Left lung (tissue), 10 donors: Measurements from ENCODE around the gene CCDC61. TPM values are rescaled to one million over a fixed set of nuclear protein-coding genes. Genes with fewer than 3 reads are reported as not detected.

Source experiments
- ATAC-seq: fragments of 200-7000 bp; cut with Tn5 transposase; one replicate; pipeline ENCODE4 v1.9.1; 2020; ENCODE audit warnings: moderate library complexity
- DNase-seq, 4 donors: peaks; one replicate each; pipeline ENCODE4 v3.0.0-alpha.2; 2013 to 2020
- H3K27ac ChIP-seq, 2 donors: fragments of 200-600 bp; sonication (generic) in 1 of 2; one replicate each; pipeline versions ENCODE4 v1.5.0 to v1.8.0; 2020 to 2021
- H3K27me3 ChIP-seq, 2 donors: fragments of 200-600 bp; sonication (generic) in 1 of 2; one replicate each; pipeline versions ENCODE4 v1.5.0 to v1.8.0; 2020 to 2021
- H3K36me3 ChIP-seq, 2 donors: fragments of 200-600 bp; sonication (generic) in 1 of 2; one replicate each; pipeline versions ENCODE4 v1.5.0 to v1.8.0; 2020 to 2021
- H3K4me1 ChIP-seq, 2 donors: fragments of 200-600 bp; one replicate each; pipeline ENCODE4 v1.8.0; 2021
- H3K4me3 ChIP-seq, 2 donors: fragments of 200-600 bp; sonication (generic) in 1 of 2; one replicate each; pipeline versions ENCODE4 v1.5.0 to v1.8.0; 2020 to 2021; ENCODE audit warnings: mild to moderate bottlenecking in 1 of 2
- H3K9me3 ChIP-seq, 2 donors: fragments of 200-600 bp; sonication (generic) in 1 of 2; one replicate each; pipeline versions ENCODE4 v1.5.0 to v1.8.0; 2020 to 2021
- CTCF ChIP-seq, 2 donors: fragments of 200-600 bp; sonication (generic) in 1 of 2; IDR thresholded peaks; one replicate each; pipeline versions ENCODE4 v1.5.0 to v1.8.0; 2021; ENCODE audit warnings: antibody characterized with exemption in 2 of 2
- intact Hi-C, 2 donors: fragments of 100-400 bp; cut with DNase I; formaldehyde crosslinking; loops; one replicate each; pipeline versions ENCODE4 v1.11.2 to v1.14.2; 2022
- polyA plus RNA-seq, 6 donors: library from polyadenylated mRNA; unstranded; fragments of 120-200 nt; gene quantifications; one replicate each; pipeline ENCODE4 v1.2.1, GENCODE V29; 2013; ENCODE audit not compliant: insufficient read length in 6 of 6
- total RNA-seq, 2 donors: library from RNA; stranded (reverse); fragmentation: NEBNext Ultra II Directional; extraction: Animal tissue kit (Norgen Biotek cat#: 25700); gene quantifications; one replicate each; pipeline ENCODE4 v1.2.1, GENCODE V29; 2021
- donor health status: DM: no; HTN: yes; CAD: no.
- donor health status: DM: no; HTN: no; CAD: no.

CCDC61 gene
- total and polyA plus RNA-seq, 8 donors: 12.1 to 17.3 (median 15.1) TPM

GRCh38 chr19:46020819-46021125 lies 25.5 kb downstream of the CCDC61 start:
- ATAC-seq (no peak), DNase-seq (peak in 1 of 4 donors; percentile 12)
- Histone ChIP-seq H3K27me3 (peaks cover 17 to 47% of the 10 kb centered on the region in 2 donors), H3K4me3 (no peak overlapping the region), H3K4me1 (peaks cover 4 to 32% of the 10 kb centered on the region in 2 donors), H3K36me3 (no peaks in the 10 kb centered on the region), H3K27ac (peak overlapping the region in 1 of 2 donors; percentile 92), H3K9me3 (no peaks in the 10 kb centered on the region)
- no peak for TF ChIP-seq CTCF (IDR thresholded peaks at IDR 0.05)
- intact Hi-C loops: no loop called here

GRCh38 chr19:46021531-46022041 lies 26.3 kb downstream of the CCDC61 start:
- peaks cover 0 to 31% of the 10 kb centered on the region in 2 donors for H3K4me1 ChIP-seq
- H3K36me3 ChIP-seq: no peaks in the 10 kb centered on the region
- peaks cover 17 to 49% of the 10 kb centered on the region in 2 donors for H3K27me3 ChIP-seq
- H3K9me3 ChIP-seq: no peaks in the 10 kb centered on the region
- ATAC-seq (peak; percentile 15), DNase-seq (peak in 2 of 4 donors; percentile 35 to 67)
- intact Hi-C loops: no loop called here
- no peak for TF ChIP-seq CTCF (IDR thresholded peaks at IDR 0.05)
- peak overlapping the region in 1 of 2 donors; percentile 92 for H3K27ac ChIP-seq
- no peak overlapping the region for H3K4me3 ChIP-seq

GRCh38 chr19:46022061-46022430 lies 26.8 kb downstream of the CCDC61 start:
- Histone ChIP-seq H3K36me3 (no peaks in the 10 kb centered on the region), H3K27me3 (peaks cover 17 to 54% of the 10 kb centered on the region in 2 donors), H3K4me1 (peaks cover 0 to 31% of the 10 kb centered on the region in 2 donors), H3K27ac (peak overlapping the region in 1 of 2 donors; percentile 92), H3K4me3 (peak overlapping the region in 1 of 2 donors; percentile 28), H3K9me3 (no peaks in the 10 kb centered on the region)
- DNase-seq: peak in 2 of 4 donors; percentile 32 to 63
- intact Hi-C loops: no loop called here
- no peak for TF ChIP-seq CTCF (IDR thresholded peaks at IDR 0.05)
- no peak for ATAC-seq

GRCh38 chr19:46022431-46023310 lies 27.4 kb downstream of the CCDC61 start, which contains the start of gene PGLYRP1:
PGLYRP1 (minus strand) TSS chr19:46023053; CDS start chr19:46023021, 32 bp downstream.
- no peaks in the 10 kb centered on the region for H3K9me3 ChIP-seq
- H3K4me1 ChIP-seq: peaks cover 0 to 29% of the 10 kb centered on the region in 2 donors
- TF ChIP-seq CTCF (IDR thresholded peaks at IDR 0.05): no peak
- no peaks in the 10 kb centered on the region for H3K36me3 ChIP-seq
- H3K27ac ChIP-seq: peak within 1 kb of the TSS in 1 of 2 donors; percentile 92
- intact Hi-C loops: no loop called here
- H3K27me3 ChIP-seq: peaks cover 17 to 60% of the 10 kb centered on the region in 2 donors
- DNase-seq (peak in 2 of 4 donors; percentile 31 to 86), ATAC-seq (no peak)
- H3K4me3 ChIP-seq: peak within 1 kb of the TSS in 1 of 2 donors; percentile 28

GRCh38 chr19:46023311-46023779 lies 28.1 kb downstream of the CCDC61 start:
- no peak for TF ChIP-seq CTCF (IDR thresholded peaks at IDR 0.05)
- DNase-seq (no peak), ATAC-seq (no peak)
- H3K4me1 ChIP-seq: peaks cover 0 to 29% of the 10 kb centered on the region in 2 donors
- H3K4me3 ChIP-seq: peak overlapping the region in 1 of 2 donors; percentile 28
- peak overlapping the region in 1 of 2 donors; percentile 92 for H3K27ac ChIP-seq
- peaks cover 17 to 64% of the 10 kb centered on the region in 2 donors for H3K27me3 ChIP-seq
- no peaks in the 10 kb centered on the region for H3K36me3 ChIP-seq
- intact Hi-C loops: no loop called here
- no peaks in the 10 kb centered on the region for H3K9me3 ChIP-seq
